Stimulated activated CD8-positive, alpha-beta memory T cell treated with anti-CD3 and anti-CD28 coated beads, Interleukin-4, amount 100 ng/mL, for 1 hour (primary cell): Measurements from ENCODE around the gene MOB3B.

Experiments
- DNase-seq, 2 donors: peaks; one replicate each; pipeline ENCODE4 v3.0.0-alpha.2; 2020; ENCODE audit warnings: low read depth in 2 of 2, low spot score in 1 of 2

The MOB3B gene

GRCh38 chr9:27542508-27542907 lies 12.9 kb upstream of the MOB3B start:
- no peak for DNase-seq

- DNase-seq, result no peak
Observed at GRCh38 chr9:27541740-27542139, 12.1 kb upstream of the MOB3B start.

DNA sequence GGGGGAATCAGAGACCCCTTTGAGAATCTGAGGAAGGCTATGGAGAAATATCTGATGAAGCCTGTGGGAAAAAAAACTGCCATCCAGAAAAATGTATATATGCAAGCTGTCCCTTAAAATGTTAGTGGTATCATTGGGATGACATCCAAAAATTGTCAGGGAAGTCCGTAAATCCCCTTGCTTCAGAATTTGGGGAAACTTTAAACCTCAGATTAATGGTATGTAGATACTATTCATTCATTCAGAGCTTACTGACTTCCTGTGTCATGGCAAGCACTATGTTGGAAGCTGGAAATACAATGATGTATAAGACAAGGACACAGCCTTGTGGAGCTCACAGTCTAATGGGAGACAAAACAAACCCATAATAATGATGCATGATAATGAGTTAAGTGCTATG lies 10.9 kb upstream of the MOB3B start:
- DNase-seq, result no peak

GRCh38 chr9:27539479-27540441 lies 10.1 kb upstream of the MOB3B start:
- DNase-seq, result no peak

DNA sequence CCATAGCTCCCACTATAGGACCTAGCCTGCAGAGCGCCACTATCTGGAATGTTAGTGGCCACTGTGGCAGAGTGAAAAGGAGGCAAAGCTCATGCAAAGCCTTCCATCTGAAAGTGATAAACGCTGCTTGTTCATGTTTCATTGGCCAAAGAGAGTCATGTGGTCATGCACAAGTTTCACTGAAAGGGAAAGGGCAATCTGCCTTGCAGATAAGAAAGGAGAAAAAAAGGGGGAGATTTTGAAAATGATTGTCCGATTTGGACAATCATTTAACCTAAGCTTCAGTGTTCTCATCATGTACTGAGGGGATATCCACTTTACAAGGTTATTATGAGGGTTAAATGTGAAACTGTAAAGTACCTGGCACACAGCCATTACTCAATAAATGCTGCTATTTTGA lies 9.0 kb upstream of the MOB3B start:
- no peak for DNase-seq

DNA sequence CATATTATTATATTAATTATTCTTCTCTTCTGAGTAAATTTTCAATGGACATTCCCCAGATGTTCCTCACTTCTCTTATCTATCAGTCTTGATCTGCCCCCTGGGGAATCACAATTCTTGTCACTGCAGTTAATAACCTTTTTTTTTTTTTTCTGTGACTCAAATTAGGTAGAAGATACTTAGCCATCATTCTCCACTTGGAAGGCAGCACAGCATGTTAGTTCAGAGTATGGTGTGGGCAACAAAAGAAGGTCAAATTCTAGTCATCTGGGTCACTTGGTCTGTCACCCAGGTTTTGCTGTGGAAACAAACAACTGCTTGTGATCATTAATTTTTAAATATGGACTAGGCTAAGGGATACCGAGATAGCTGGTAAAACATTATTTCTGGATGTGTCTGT lies 8.1 kb upstream of the MOB3B start:
- DNase-seq, result no peak

- no peak for DNase-seq
Observed at GRCh38 chr9:27537027-27537435, 7.4 kb upstream of the MOB3B start.

- DNase-seq, result no peak
Observed at GRCh38 chr9:27536168-27536567, 6.6 kb upstream of the MOB3B start.

GRCh38 chr9:27535701-27536118 lies 6.1 kb upstream of the MOB3B start:
- DNase-seq, result no peak

GRCh38 chr9:27534658-27535209 lies 5.1 kb upstream of the MOB3B start:
- no peak for DNase-seq

DNA sequence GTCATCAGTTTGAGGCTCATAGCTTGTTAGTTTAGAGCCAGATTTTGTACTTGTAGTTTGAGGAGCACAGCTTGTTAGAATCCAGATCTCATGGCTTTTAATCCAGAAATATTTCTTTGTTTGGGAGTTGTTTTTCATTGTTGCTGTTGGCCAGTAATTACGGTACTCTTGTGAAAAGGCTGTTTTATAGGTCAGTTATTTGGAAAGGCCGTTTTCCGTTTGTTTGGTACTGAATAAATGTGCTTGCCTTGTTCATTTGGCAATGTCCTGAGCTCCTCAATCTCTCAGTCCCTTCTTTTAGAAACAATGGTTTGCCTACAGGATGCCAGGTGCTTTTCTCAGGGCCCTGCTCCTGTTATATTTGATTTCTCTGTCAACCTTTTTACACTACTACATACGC lies 4.5 kb upstream of the MOB3B start:
- DNase-seq, result no peak

DNA sequence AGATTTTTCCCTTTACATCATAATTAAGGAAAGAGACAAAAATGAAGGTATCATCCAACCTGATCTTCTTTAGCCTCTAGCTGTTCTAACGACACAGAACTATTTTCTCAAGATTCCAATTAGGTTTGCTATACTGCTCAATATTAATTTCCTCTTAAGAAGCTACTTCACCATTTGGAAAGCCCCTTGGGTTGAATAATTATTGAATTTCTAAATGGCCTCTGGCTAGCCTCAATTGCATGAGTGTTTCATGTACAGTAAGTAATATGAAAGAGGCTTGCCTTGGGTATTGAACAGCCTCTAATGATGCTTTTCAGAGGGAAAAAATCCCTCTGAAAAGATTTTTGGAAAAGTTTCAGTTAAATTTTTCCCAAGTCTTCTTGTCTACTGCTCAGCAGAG lies 3.7 kb upstream of the MOB3B start:
- DNase-seq, result no peak

DNA sequence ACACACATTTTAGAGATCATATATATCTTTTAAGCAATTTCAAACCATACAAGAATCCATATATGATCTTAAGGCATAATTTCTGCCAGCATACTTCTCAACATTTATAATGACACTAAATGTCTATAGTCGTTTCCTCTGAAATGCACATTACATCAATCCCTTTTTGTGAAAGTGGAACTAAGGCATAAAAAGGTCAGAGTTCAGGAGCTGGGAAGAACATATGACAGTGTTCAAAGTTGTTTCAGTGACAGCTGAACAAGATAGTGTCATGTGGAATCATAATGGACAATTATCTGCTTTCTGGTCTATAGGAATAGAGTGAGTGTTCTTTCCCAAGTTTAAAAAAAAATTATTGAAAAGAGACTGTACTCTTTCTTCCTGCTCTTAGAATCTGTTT lies 2.4 kb upstream of the MOB3B start:
- no peak for DNase-seq

DNA sequence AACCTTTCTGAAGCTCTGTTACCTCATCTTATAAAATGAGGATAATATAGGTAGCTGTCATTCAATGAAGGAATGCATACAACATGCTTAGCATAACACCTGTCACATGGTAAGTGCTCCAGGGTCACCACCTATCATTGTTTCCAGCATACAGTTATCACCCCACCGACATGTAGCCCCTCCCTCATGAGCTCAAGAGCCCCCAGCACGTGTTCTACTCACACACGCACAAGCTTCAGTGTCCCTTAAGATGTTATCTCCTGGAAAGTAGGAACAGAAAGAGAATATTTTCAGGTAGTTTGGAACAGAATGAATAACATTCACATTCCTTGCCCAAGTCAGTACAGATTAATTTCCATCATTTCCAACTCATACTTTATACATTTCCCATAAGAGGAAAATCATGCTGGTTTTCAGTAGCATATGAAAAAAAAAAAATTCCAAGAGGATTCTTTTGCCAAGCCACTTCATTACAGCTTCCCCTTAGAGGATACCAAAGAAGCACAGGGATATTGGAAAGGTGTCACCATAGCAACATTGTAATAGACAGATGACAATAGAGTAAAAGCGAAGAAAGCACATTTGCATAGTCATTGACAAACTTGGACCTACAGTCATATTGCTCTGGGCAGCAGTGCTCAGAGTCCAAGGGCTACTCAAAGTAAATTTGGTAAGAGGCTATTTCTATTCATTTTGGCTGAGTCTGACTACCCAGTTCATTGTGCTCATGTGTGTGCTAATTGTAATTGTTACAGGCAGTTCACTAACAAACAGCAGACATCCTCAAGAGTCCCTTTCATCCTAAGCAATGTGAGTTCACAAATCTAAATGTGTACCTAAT lies 1.5 kb upstream of the MOB3B start:
- DNase-seq, result no peak

DNA sequence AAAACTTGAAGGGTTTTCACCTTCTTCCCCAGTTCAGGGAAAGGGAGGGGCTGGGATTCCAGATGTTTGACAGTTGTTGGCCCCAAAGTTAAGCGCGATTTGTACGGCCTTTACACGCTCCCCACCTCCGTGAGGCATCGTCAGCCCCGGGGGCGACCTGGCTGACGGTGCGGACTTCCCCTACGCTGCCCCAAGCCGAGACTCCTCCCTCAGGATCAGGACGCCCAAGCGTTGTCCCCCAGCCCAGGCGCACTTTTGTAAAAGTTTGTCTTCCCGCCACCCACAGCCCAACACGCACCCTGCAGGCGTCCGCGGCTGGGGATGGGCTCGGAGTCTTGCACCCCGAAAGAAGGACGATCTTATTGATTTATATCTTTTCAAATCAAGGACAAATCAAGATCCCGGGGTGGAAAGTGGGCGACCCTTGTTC lies 713 bp downstream of the MOB3B start:
- peak in 1 of 2 donors; percentile 9 for DNase-seq

- DNase-seq, result peak in 1 of 2 donors; percentile 7
Observed at GRCh38 chr9:27528076-27528885, 1.3 kb downstream of the MOB3B start.

DNA sequence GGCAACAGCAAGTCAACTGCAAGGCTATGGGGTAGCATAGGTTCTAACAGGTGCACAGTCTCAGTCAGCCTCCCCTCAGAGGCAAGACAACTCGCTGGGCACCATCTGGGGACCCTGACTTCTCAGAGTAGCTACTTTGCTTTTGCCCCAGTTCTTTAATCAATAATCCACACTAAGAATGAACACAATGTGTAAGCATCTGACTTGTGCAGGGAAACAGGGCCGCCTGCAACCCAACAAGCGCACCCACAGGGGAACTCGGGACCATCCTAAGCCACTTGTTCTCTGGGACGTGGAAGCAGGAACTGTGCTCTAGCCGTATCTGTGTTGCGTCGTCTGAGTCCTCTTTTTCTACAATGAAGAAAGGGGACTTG lies 1.9 kb downstream of the MOB3B start:
- DNase-seq, result no peak

DNA sequence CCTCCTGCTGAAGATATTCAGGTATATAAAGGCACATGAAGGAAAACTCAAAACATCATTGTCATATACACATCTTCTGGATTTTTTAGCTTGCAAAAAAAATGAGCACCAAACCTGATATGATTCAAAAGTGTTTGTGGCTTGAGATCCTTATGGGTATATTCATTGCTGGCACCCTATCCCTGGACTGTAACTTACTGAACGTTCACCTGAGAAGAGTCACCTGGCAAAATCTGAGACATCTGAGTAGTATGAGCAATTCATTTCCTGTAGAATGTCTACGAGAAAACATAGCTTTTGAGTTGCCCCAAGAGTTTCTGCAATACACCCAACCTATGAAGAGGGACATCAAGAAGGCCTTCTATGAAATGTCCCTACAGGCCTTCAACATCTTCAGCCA lies 5.4 kb downstream of the MOB3B start, which contains the start of gene IFNK:
Gene IFNK (plus strand): TSS at position 55 of the 400 bp plus-strand sequence. CDS start 47 bp downstream, at position 102.
- DNase-seq, result no peak

DNA sequence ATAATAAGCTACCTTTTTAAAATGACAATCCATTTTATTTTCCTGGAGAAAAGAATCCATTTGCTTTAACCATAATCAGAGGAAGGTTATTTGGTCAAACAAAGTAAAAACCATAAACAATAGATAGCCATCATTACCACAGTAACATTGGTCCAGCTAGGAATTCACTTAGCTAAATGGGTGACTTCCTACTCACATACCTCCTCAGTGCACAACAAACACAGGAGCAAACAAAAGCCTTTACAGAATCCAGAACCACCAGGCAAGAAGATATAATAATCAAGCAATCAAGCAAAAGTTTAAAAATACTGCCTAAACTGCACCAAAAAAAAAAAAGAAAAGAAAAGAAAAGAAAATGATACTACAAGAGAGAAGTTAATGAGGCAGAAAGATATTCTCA lies 6.5 kb downstream of the MOB3B start:
- DNase-seq, result no peak

DNA sequence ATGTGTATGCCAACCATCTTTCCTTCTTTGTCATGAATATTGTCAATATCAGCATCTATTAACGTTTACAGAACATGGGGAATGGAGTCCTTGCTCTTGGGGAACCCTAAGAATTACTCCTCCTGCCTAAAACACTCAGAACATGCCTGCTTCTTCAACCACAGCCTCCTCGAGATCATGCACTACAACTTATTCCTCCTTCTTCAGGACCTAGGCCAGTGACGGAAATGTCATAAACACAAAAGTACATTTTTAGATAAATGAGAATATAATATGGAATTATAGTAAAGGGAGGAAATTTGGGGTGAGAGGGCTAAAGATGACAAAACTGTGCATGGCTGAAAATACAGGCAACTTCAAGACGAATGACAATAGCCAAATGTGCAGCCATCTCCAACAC lies 8.6 kb downstream of the MOB3B start:
- DNase-seq, result no peak
